PC-9 (cell line): Measurements from ENCODE around the gene FHL1.

Experiments used
- EZH2 ChIP-seq: fragments of 200-600 bp; sonication (generic); IDR thresholded peaks from 2 replicates; pipeline ENCODE4 v1.8.0; 2017; ENCODE audit warnings: antibody characterized with exemption, low read depth
- TF ChIP-seq, protein P1 (sequence below): fragments of 200-600 bp; sonication (generic); conservative IDR thresholded peaks from 2 replicates; pipeline ENCODE4 v1.6.1; 2017; ENCODE audit warnings: mixed run types, antibody characterized with exemption, mild to moderate bottlenecking, moderate library complexity

DNA sequence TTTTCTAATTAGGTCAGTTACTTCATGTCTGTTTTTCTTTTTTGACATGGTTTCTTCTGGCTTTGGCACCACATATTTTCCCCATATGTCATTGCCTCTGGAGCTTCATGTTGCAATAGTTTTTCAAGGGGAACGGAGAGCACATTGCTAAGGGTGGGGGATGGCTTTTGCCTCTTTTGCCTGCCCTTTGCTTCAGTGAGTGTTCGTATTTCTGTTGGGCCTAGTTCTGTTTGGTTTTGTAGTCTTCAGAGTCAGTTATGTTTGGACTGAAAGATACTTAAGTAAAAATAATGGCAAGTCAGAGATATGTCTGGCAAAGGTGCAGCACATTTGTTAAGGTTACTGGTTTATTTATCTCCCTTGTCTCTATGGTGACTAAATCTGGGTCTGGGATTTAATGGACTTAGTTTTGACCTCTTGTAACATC is 29.1 kb downstream of the FHL1 start:
- TF ChIP-seq, protein P1, sequence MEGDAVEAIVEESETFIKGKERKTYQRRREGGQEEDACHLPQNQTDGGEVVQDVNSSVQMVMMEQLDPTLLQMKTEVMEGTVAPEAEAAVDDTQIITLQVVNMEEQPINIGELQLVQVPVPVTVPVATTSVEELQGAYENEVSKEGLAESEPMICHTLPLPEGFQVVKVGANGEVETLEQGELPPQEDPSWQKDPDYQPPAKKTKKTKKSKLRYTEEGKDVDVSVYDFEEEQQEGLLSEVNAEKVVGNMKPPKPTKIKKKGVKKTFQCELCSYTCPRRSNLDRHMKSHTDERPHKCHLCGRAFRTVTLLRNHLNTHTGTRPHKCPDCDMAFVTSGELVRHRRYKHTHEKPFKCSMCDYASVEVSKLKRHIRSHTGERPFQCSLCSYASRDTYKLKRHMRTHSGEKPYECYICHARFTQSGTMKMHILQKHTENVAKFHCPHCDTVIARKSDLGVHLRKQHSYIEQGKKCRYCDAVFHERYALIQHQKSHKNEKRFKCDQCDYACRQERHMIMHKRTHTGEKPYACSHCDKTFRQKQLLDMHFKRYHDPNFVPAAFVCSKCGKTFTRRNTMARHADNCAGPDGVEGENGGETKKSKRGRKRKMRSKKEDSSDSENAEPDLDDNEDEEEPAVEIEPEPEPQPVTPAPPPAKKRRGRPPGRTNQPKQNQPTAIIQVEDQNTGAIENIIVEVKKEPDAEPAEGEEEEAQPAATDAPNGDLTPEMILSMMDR, result no peak
- no peak for TF ChIP-seq EZH2
